GM19193 (cell line): Measurements from ENCODE around the gene SMOC2.

Experiments used
- POLR2A ChIP-seq: IDR thresholded peaks from 4 replicates; pipeline ENCODE4 v1.6.1; 2011; ENCODE audit not compliant: insufficient read depth, insufficient read length; ENCODE audit errors: extremely low read depth

The SMOC2 gene

GRCh38 chr6:168440520-168441433 is at the start of gene SMOC2:
TSS of gene SMOC2 (plus strand) at chr6:168441184. CDS start at chr6:168441371, 187 bp downstream.
- no peak for TF ChIP-seq POLR2A

- no peak for TF ChIP-seq POLR2A
Observed at GRCh38 chr6:168393126-168393870, 47.7 kb upstream of the SMOC2 start.

- no peak for TF ChIP-seq POLR2A
Observed at GRCh38 chr6:168394606-168395005, 46.4 kb upstream of the SMOC2 start.

- TF ChIP-seq POLR2A: no peak
Observed at GRCh38 chr6:168395983-168396382, 45.0 kb upstream of the SMOC2 start.

GRCh38 chr6:168396561-168396960 is 44.4 kb upstream of the SMOC2 start:
- TF ChIP-seq POLR2A: no peak

GRCh38 chr6:168397012-168397411 is 44.0 kb upstream of the SMOC2 start:
- TF ChIP-seq POLR2A: no peak

GRCh38 chr6:168400037-168400436 is 40.9 kb upstream of the SMOC2 start:
- TF ChIP-seq POLR2A: no peak

- TF ChIP-seq POLR2A: no peak
Observed at GRCh38 chr6:168403370-168404005, 37.5 kb upstream of the SMOC2 start.

- no peak for TF ChIP-seq POLR2A
Observed at GRCh38 chr6:168404560-168404959, 36.4 kb upstream of the SMOC2 start.

- TF ChIP-seq POLR2A: no peak
Observed at GRCh38 chr6:168407842-168408241, 33.1 kb upstream of the SMOC2 start.

GRCh38 chr6:168408504-168409136 is 32.4 kb upstream of the SMOC2 start:
- TF ChIP-seq POLR2A: no peak

- TF ChIP-seq POLR2A: no peak
Observed at GRCh38 chr6:168410035-168410434, 30.9 kb upstream of the SMOC2 start.

- TF ChIP-seq POLR2A: no peak
Observed at GRCh38 chr6:168410554-168411011, 30.4 kb upstream of the SMOC2 start.

GRCh38 chr6:168411130-168411529 is 29.9 kb upstream of the SMOC2 start:
- no peak for TF ChIP-seq POLR2A

GRCh38 chr6:168411793-168412192 is 29.2 kb upstream of the SMOC2 start:
- TF ChIP-seq POLR2A: no peak
